ENCODE measurements around the gene CAMK2B.

DNA sequence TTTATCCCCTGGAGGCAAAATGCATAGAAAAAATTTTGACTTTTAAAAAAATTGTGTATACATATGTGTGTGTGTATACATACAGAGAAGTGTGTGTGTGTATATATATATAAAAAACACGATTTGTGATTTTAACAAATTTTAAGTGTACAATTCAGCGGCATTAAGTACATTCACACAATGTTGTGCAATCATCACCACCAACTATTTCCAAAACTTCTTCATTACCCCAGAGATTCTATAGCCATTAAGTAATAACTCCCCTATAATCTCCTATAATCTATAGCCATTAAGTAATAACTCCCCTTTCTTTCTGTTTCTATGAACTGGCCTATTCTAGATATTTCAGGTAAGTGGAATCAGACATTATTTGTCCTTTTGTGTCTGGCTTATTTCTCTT is 20.7 kb upstream of the CAMK2B start:
- TF ChIP-seq, protein P1, sequence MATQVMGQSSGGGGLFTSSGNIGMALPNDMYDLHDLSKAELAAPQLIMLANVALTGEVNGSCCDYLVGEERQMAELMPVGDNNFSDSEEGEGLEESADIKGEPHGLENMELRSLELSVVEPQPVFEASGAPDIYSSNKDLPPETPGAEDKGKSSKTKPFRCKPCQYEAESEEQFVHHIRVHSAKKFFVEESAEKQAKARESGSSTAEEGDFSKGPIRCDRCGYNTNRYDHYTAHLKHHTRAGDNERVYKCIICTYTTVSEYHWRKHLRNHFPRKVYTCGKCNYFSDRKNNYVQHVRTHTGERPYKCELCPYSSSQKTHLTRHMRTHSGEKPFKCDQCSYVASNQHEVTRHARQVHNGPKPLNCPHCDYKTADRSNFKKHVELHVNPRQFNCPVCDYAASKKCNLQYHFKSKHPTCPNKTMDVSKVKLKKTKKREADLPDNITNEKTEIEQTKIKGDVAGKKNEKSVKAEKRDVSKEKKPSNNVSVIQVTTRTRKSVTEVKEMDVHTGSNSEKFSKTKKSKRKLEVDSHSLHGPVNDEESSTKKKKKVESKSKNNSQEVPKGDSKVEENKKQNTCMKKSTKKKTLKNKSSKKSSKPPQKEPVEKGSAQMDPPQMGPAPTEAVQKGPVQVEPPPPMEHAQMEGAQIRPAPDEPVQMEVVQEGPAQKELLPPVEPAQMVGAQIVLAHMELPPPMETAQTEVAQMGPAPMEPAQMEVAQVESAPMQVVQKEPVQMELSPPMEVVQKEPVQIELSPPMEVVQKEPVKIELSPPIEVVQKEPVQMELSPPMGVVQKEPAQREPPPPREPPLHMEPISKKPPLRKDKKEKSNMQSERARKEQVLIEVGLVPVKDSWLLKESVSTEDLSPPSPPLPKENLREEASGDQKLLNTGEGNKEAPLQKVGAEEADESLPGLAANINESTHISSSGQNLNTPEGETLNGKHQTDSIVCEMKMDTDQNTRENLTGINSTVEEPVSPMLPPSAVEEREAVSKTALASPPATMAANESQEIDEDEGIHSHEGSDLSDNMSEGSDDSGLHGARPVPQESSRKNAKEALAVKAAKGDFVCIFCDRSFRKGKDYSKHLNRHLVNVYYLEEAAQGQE (IDR thresholded peaks at IDR 0.05; ENCODE audit: low read depth), result no peak
- TF ChIP-seq EGR1 (IDR thresholded peaks at IDR 0.05) (no peak), TAF1 (IDR thresholded peaks at IDR 0.05; ENCODE audit: low read depth) (no peak), RAD21 (IDR thresholded peaks at IDR 0.05; ENCODE audit: low read depth) (no peak), CREB1 (IDR thresholded peaks at IDR 0.05; ENCODE audit: low read depth) (no peak), EP300 (IDR thresholded peaks at IDR 0.05; ENCODE audit: borderline replicate concordance) (no peak), TEAD4 (IDR thresholded peaks at IDR 0.05) (no peak)
- TF ChIP-seq, protein P2, sequence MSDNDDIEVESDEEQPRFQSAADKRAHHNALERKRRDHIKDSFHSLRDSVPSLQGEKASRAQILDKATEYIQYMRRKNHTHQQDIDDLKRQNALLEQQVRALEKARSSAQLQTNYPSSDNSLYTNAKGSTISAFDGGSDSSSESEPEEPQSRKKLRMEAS (IDR thresholded peaks at IDR 0.05), result no peak
